A673 (cell line): Measurements from ENCODE around the gene FADS6. TPM values are rescaled to one million over a fixed set of nuclear protein-coding genes. Genes with fewer than 3 reads are reported as not detected.

Source experiments
- BruUV-seq: library from RNA; stranded (reverse); fragments of 400-500 nt; replicated peaks from 2 replicates; lab custom pipeline; 2021; lab: Mats Ljungman, UMichigan
- CTCF ChIA-PET: fragments of 300-600 bp; sonication (Branson Sonifier 250); formaldehyde crosslinking; loops from one replicate; lab custom pipeline; 2022; ENCODE audit warnings: antibody characterized with exemption; lab: Charles Lee
- POLR2A ChIA-PET: fragments of 300-600 bp; sonication (Branson Sonifier 250); formaldehyde crosslinking; loops from one replicate; lab custom pipeline; 2022; ENCODE audit warnings: antibody characterized with exemption; ENCODE audit not compliant: low non-redundant PET; lab: Charles Lee
- DNase-seq: peaks from one replicate; pipeline ENCODE4 v3.0.0-alpha.2; 2015; ENCODE audit warnings: low spot score
- H3K27ac ChIP-seq: fragments of 200-600 bp; sonication (generic); 2 replicates; pipeline ENCODE4 v1.5.1; 2016; ENCODE audit warnings: mixed run types, low read depth, mild to moderate bottlenecking, mixed read lengths, antibody characterized with exemption, low read length; ENCODE audit not compliant: poor library complexity, severe bottlenecking
- H3K27me3 ChIP-seq: fragments of 200-600 bp; sonication (generic); replicated peaks from 2 replicates; pipeline ENCODE4 v1.6.1; 2017; ENCODE audit warnings: mixed run types, low read depth, mild to moderate bottlenecking, mixed read lengths, antibody characterized with exemption, low read length; ENCODE audit not compliant: insufficient read depth, poor library complexity
- H3K36me3 ChIP-seq: fragments of 200-600 bp; sonication (generic); 2 replicates; pipeline ENCODE4 v1.6.1; 2016; ENCODE audit warnings: mixed run types, mild to moderate bottlenecking, mixed read lengths, antibody characterized with exemption, low read length; ENCODE audit not compliant: insufficient read depth, poor library complexity, severe bottlenecking
- H3K4me1 ChIP-seq: fragments of 200-600 bp; sonication (generic); 2 replicates; pipeline ENCODE4 v1.6.1; 2017; ENCODE audit warnings: mixed run types, mild to moderate bottlenecking, mixed read lengths, antibody characterized with exemption, low read length; ENCODE audit not compliant: insufficient read depth, poor library complexity, severe bottlenecking
- H3K4me3 ChIP-seq: fragments of 200-600 bp; sonication (generic); 2 replicates; pipeline ENCODE4 v1.5.1; 2016; ENCODE audit warnings: low read depth, mixed run types, mild to moderate bottlenecking, mixed read lengths, low read length; ENCODE audit not compliant: poor library complexity, severe bottlenecking
- H3K9me3 ChIP-seq: fragments of 200-600 bp; sonication (generic); 2 replicates; pipeline ENCODE4 v1.6.1; 2016; ENCODE audit warnings: mixed run types, low read depth, mild to moderate bottlenecking, mixed read lengths, antibody characterized with exemption, low read length; ENCODE audit not compliant: poor library complexity, severe bottlenecking
- EZH2 ChIP-seq: fragments of 200-600 bp; sonication (generic); IDR thresholded peaks from 2 replicates; pipeline ENCODE4 v1.6.1; 2017; ENCODE audit warnings: borderline replicate concordance, low read depth, mild to moderate bottlenecking, mixed read lengths, antibody characterized with exemption, low read length; ENCODE audit not compliant: poor library complexity, severe bottlenecking
- intact Hi-C: fragments of 100-400 bp; cut with micrococcal nuclease; formaldehyde crosslinking; loops from one replicate; pipeline ENCODE4 v1.10.0; 2022; ENCODE audit not compliant: unreplicated experiment
- total RNA-seq: library from RNA; stranded (reverse); gene quantifications from 2 replicates; pipeline ENCODE4 v1.2.3, GENCODE V29; 2021
- TF ChIP-seq, protein P1 (sequence below): fragments of 300-800, 200-600 bp; sonication (generic); conservative IDR thresholded peaks from 2 replicates; pipeline ENCODE4 v1.5.1; 2017; ENCODE audit warnings: low read depth, mild to moderate bottlenecking, antibody characterized with exemption, low read length, moderate library complexity, mixed read lengths

Gene FADS6
- total RNA-seq, 1 experiment from 2014 or later: not detected

DNA sequence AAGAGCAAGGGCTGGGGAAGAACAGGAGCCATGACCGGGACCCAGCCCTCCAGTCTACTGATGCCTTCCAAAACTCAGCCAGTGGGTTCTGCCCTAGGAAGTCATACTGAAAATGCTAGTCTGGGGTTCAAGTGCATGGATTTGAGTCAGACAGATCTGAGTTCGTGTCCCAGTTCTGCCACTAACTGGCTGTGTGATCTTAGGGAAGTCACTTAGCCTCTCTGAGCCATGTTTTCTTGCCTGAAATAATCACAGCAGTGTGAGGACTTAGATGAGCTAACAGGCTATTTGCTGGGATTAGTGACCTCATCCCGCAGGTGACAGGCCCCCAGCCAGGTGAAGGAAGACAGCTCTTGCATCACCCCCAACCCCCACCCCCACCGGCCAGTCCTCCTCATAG lies 38.1 kb downstream of the FADS6 start:
- peaks cover 5% of the 10 kb centered on the region for H3K4me1 ChIP-seq
- TF ChIP-seq EZH2: no peak
- TF ChIP-seq, protein P1, sequence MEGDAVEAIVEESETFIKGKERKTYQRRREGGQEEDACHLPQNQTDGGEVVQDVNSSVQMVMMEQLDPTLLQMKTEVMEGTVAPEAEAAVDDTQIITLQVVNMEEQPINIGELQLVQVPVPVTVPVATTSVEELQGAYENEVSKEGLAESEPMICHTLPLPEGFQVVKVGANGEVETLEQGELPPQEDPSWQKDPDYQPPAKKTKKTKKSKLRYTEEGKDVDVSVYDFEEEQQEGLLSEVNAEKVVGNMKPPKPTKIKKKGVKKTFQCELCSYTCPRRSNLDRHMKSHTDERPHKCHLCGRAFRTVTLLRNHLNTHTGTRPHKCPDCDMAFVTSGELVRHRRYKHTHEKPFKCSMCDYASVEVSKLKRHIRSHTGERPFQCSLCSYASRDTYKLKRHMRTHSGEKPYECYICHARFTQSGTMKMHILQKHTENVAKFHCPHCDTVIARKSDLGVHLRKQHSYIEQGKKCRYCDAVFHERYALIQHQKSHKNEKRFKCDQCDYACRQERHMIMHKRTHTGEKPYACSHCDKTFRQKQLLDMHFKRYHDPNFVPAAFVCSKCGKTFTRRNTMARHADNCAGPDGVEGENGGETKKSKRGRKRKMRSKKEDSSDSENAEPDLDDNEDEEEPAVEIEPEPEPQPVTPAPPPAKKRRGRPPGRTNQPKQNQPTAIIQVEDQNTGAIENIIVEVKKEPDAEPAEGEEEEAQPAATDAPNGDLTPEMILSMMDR: no peak
- DNase-seq: no peak
- ChIA-PET POLR2A (no interaction called here), CTCF (no interaction called here)
- H3K9me3 ChIP-seq: no peaks in the 10 kb centered on the region
- H3K27me3 ChIP-seq: peaks cover 33% of the 10 kb centered on the region
- H3K36me3 ChIP-seq: no peaks in the 10 kb centered on the region
- no peak overlapping the region for H3K27ac ChIP-seq
- no TSS peak for BruUV-seq
- intact Hi-C loops: no loop called here
- H3K4me3 ChIP-seq: no peak overlapping the region

- TF ChIP-seq, protein P1: no peak
- TF ChIP-seq EZH2: no peak
- H3K27ac ChIP-seq: no peak overlapping the region
- BruUV-seq: no TSS peak
- no peak for DNase-seq
- H3K36me3 ChIP-seq: no peaks in the 10 kb centered on the region
- H3K27me3 ChIP-seq: peaks cover 27% of the 10 kb centered on the region
- ChIA-PET POLR2A (no interaction called here), CTCF (no interaction called here)
- intact Hi-C loops: no loop called here
- H3K4me1 ChIP-seq: no peaks in the 10 kb centered on the region
- H3K9me3 ChIP-seq: no peaks in the 10 kb centered on the region
- no peak overlapping the region for H3K4me3 ChIP-seq
These were observed 38.6 kb downstream of the FADS6 start for GRCh38 chr17:74854792-74855191.

DNA sequence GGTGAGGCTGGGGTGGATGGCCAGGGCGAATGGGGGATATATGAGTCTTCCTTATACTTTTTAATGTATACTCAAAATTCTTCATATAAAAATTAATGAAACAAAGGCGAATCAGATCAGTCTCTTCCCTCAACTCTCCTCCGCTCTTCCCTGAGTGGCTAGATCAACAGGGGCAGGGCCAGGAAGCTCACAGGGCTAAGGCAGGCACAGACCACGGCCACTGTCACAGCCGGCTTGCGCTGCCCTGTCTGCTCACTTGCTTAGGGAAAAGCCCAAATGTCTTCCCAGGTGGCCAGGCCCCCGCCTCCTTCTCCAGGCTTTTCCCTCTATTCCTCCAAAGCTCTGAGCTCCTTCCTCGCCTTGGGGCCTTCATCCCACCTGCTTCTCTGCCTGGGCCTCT lies 39.8 kb downstream of the FADS6 start:
- no TSS peak for BruUV-seq
- no peaks in the 10 kb centered on the region for H3K4me1 ChIP-seq
- H3K4me3 ChIP-seq: no peak overlapping the region
- intact Hi-C loops: no loop called here
- no peak overlapping the region for H3K27ac ChIP-seq
- no peaks in the 10 kb centered on the region for H3K36me3 ChIP-seq
- POLR2A ChIA-PET: interaction anchor here (0.6 kb wide), 1 partner anchor 71 kb away, joined by 3 read pairs; no protein-coding TSS in a partner anchor
- TF ChIP-seq EZH2: no peak
- TF ChIP-seq, protein P1: no peak
- H3K27me3 ChIP-seq: peaks cover 17% of the 10 kb centered on the region
- H3K9me3 ChIP-seq: no peaks in the 10 kb centered on the region
- DNase-seq: no peak
- CTCF ChIA-PET: no interaction called here
